HCT116 (cell line): ENCODE measurements around the gene GIT1.

Source experiments
- CTCF ChIP-seq, 3 experiments: fragments of 200-600 bp in 1 of 3; sonication (generic) in 1 of 3; IDR thresholded peaks in 2 of 3; conservative IDR thresholded peaks in 1 of 3; 2 replicates each; pipeline ENCODE4 v1.5.1; 2012 to 2017; ENCODE audit warnings: low read depth in 2 of 3, low read length in 2 of 3, antibody characterized with exemption in 1 of 3, borderline replicate concordance in 1 of 3, control low read depth in 1 of 3, mild to moderate bottlenecking in 1 of 3, mixed read lengths in 1 of 3, mixed run types in 1 of 3, moderate library complexity in 1 of 3; ENCODE audit not compliant: insufficient read depth in 1 of 3
- POLR2A ChIP-seq: IDR thresholded peaks from 2 replicates; pipeline ENCODE4 v1.7.0; 2011; ENCODE audit warnings: borderline replicate concordance; ENCODE audit not compliant: insufficient read depth, insufficient read length; ENCODE audit errors: extremely low read depth
- POLR2AphosphoS5 ChIP-seq: IDR thresholded peaks from 2 replicates; pipeline ENCODE4 v1.6.1; 2011; ENCODE audit warnings: mild to moderate bottlenecking, low read depth, low read length, moderate library complexity

- no peak for TF ChIP-seq CTCF (IDR thresholded peaks at IDR 0.05 in 2 of 3, conservative IDR thresholded peaks at IDR 0.05 in 1 of 3; ENCODE audit: borderline replicate concordance in 1 of 3, insufficient read depth in 1 of 3, low read depth in 2 of 3, low read length in 2 of 3)
- no peak for TF ChIP-seq POLR2A
- TF ChIP-seq POLR2AphosphoS5, result no peak
These were observed 7.7 kb downstream of the GIT1 start for GRCh38 chr17:29581583-29582253.
